Bronchial epithelial cell (primary cell): ENCODE data around the gene PTPN14. TPM values are rescaled to one million over a fixed set of nuclear protein-coding genes. Genes with fewer than 3 reads are reported as not detected.

Experiments
- DNase-seq: peaks from one replicate; pipeline ENCODE4 v3.0.0-alpha.2; 2010; ENCODE audit warnings: low read depth
- FAIRE-seq: peaks from 2 replicates; lab custom pipeline; 2011; peaks lifted over from hg19 to GRCh38; lab: Jason Lieb, UNC
- H3K27me3 ChIP-seq: 2 replicates; pipeline ENCODE4 v1.5.1; 2011; ENCODE audit warnings: low read length; ENCODE audit not compliant: control insufficient read depth, insufficient read depth
- H3K36me3 ChIP-seq: 2 replicates; pipeline ENCODE4 v1.5.1; 2011; ENCODE audit warnings: low read length; ENCODE audit not compliant: control insufficient read depth, insufficient read depth
- H3K4me3 ChIP-seq: 2 replicates; pipeline ENCODE4 v1.5.1; 2011; ENCODE audit warnings: mild to moderate bottlenecking, low read depth, low read length, control low read depth
- total RNA-seq: library from RNA; depleted of rRNA; stranded (reverse); fragments of >200 nt; gene quantifications from 2 replicates; pipeline ENCODE4 v1.2.1, GENCODE V29; 2014
- TF ChIP-seq, protein P1 (sequence below): IDR thresholded peaks from 2 replicates; pipeline ENCODE4 v1.5.1; 2011; ENCODE audit warnings: mild to moderate bottlenecking, moderate library complexity, low read length, control low read depth, inconsistent platforms; ENCODE audit not compliant: insufficient read depth, severe bottlenecking

PTPN14 gene
- total RNA-seq, 1 donor from 2014 or later, result 28.4 TPM

DNA sequence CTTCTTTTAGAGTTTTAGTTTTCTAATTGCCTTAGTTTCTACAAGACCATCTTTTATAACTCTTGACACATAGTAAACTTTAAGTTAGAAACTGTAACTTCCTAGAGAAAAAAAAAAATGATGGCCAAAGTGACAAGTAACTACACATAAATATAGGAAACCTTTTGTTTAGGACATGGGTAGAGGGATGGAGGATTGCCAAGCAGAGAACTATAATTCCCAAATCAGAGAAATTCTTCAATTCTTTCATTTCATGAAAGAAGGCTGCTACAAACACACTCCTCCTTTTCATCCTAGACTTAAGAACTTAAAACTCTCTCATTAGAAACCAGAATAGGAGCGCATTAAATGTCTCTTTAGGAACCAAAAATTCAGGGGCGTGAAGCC is 125.0 kb downstream of the PTPN14 start:
- Histone ChIP-seq H3K4me3 (no peak overlapping the region), H3K27me3 (no peaks in the 10 kb centered on the region), H3K36me3 (peaks cover 3% of the 10 kb centered on the region)
- DNase-seq (no peak), FAIRE-seq (no peak)
- TF ChIP-seq, protein P1, sequence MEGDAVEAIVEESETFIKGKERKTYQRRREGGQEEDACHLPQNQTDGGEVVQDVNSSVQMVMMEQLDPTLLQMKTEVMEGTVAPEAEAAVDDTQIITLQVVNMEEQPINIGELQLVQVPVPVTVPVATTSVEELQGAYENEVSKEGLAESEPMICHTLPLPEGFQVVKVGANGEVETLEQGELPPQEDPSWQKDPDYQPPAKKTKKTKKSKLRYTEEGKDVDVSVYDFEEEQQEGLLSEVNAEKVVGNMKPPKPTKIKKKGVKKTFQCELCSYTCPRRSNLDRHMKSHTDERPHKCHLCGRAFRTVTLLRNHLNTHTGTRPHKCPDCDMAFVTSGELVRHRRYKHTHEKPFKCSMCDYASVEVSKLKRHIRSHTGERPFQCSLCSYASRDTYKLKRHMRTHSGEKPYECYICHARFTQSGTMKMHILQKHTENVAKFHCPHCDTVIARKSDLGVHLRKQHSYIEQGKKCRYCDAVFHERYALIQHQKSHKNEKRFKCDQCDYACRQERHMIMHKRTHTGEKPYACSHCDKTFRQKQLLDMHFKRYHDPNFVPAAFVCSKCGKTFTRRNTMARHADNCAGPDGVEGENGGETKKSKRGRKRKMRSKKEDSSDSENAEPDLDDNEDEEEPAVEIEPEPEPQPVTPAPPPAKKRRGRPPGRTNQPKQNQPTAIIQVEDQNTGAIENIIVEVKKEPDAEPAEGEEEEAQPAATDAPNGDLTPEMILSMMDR, result no peak

DNA sequence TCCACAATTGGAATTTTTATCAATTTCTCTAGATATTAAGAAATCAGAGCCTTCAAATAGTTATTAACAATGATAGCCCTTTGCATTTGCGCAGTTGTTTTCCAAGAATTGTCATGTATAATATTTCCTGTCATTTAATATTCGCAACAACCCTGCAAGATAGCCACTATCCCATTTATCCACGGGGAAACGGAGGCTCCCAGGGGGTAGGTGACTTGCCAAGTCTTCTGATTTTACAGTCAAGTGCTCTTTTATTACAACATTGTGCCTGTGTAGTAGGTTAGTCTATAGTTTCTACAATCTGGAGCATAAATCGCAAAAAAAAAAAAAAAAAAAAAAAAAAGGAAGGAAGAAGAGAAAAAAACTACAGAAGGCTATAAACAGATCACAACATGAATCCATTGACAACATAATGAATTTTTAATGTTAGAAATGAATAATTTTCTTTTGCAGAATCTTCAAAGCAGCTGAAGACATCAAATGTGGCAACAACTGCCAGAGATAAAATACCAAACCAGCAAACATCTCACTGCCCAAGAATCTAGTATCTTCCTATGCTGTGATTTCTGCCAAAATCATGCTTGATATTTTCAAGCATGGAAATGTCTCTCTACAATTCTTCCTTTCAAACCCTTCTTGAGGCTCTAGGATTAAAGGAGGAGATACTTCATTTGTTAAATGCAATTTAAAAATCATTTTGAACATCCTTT is 125.5 kb downstream of the PTPN14 start:
- DNase-seq (no peak), FAIRE-seq (no peak)
- H3K27me3 ChIP-seq, result no peaks in the 10 kb centered on the region
- no peak overlapping the region for H3K4me3 ChIP-seq
- TF ChIP-seq, protein P1, result no peak
- no peaks in the 10 kb centered on the region for H3K36me3 ChIP-seq

DNA sequence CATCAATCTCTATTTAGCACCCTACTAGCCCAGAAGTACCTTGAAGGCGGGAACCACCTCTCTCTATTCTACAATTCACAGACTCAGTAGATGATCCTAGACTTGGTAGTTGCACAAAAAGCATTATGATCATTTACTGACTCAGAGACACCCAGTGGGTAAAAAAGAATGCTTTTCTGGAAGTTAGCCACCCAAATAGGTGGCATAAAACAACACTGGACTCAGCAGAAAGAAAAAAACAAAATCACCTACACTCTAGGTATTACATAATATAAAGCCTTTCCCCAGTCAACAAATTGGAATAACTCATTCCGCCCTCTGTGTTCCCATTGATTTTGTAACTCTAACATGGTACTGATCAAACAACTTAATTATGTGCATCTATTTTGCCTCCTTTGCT is 126.3 kb downstream of the PTPN14 start:
- no peak for FAIRE-seq
- H3K27me3 ChIP-seq, result no peaks in the 10 kb centered on the region
- no peak for DNase-seq
- TF ChIP-seq, protein P1, result no peak
- no peak overlapping the region for H3K4me3 ChIP-seq
- no peaks in the 10 kb centered on the region for H3K36me3 ChIP-seq

DNA sequence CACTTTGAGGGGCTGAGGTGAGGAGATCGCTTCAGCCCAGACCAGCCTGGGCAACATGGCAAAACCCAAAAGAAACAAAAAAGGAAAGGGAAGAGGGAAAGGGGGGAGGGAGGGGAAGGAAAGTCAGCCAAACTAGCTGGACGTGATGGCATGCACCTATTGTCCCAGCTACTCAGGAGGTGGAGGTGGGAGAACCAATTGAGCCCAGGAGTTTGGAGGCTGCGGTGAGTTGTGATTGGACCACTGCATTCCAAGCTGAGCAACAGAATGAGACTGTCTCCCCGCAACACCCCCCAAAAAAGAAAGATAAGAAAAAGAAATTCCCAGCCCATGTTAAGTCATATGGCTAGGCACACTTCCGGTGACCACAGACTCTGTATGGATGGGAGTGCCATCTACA is 128.4 kb downstream of the PTPN14 start:
- no peaks in the 10 kb centered on the region for H3K36me3 ChIP-seq
- H3K27me3 ChIP-seq, result no peaks in the 10 kb centered on the region
- TF ChIP-seq, protein P1, result no peak
- DNase-seq (no peak), FAIRE-seq (no peak)
- H3K4me3 ChIP-seq, result no peak overlapping the region

DNA sequence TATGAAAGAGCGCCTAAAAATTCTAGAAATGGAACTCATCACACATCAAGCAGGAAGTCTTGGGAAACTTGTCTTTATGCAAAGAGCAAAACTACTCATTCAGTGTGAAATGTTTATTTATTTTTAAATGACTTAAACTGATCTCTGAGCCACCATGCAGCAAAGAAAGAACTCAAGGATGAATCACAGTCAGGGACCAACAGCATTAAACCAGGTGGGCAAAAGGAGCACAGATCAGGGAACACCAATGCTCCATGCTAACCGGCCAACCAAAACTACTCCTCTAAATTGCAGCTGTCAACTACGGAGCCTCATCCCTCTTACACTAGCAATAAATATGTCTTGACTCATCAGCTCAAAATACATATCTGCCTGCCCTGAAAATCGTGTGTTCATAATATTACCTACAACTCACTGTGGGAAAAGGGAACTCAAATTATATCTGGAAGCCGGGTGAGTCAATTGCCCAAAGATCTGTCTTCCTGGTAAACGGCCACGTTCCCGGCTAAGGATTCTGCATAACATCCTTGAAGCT is 129.2 kb downstream of the PTPN14 start:
- TF ChIP-seq, protein P1, result no peak
- no peaks in the 10 kb centered on the region for H3K27me3 ChIP-seq
- H3K36me3 ChIP-seq, result no peaks in the 10 kb centered on the region
- FAIRE-seq (no peak), DNase-seq (peak; percentile 94)
- H3K4me3 ChIP-seq, result no peak overlapping the region

DNA sequence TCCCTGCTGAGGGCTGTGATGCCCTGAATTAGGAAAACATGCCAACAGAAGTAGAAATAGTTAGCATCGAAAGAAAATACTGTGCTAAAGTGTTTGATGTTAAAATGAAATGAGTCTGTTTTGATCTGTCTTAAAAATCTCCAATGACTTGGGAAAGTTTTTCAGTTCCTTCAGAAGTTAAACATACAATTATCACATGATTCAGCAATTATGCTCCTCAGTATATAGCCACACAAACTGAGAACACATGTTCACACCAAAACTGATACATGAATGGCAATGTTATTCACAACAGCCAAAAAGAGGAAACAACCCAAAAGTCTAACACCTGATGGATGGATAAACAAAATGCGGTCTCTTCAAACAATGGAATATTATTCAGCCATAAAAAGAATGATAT is 130.6 kb downstream of the PTPN14 start:
- no peaks in the 10 kb centered on the region for H3K27me3 ChIP-seq
- no peak for DNase-seq
- no peak for FAIRE-seq
- H3K36me3 ChIP-seq, result no peaks in the 10 kb centered on the region
- H3K4me3 ChIP-seq, result no peak overlapping the region
- TF ChIP-seq, protein P1, result no peak
